Mammary epithelial cell (primary cell): ENCODE results near the gene ZSCAN20.

Experiments used
- CTCF ChIP-seq, 2 donors: IDR thresholded peaks in 1 of 2; conservative IDR thresholded peaks in 1 of 2; 2 replicates each; pipeline ENCODE4 v1.5.1; 2011 to 2012; ENCODE audit warnings: inconsistent platforms in 2 of 2, low read length in 2 of 2, mild to moderate bottlenecking in 2 of 2, control low read depth in 1 of 2, low read depth in 1 of 2; ENCODE audit not compliant: insufficient read depth in 1 of 2; ENCODE audit errors: extremely low read depth in 1 of 2
- EZH2 ChIP-seq: IDR thresholded peaks from 2 replicates; pipeline ENCODE4 v1.6.1; 2012; ENCODE audit warnings: low read length, inconsistent platforms, borderline replicate concordance

DNA sequence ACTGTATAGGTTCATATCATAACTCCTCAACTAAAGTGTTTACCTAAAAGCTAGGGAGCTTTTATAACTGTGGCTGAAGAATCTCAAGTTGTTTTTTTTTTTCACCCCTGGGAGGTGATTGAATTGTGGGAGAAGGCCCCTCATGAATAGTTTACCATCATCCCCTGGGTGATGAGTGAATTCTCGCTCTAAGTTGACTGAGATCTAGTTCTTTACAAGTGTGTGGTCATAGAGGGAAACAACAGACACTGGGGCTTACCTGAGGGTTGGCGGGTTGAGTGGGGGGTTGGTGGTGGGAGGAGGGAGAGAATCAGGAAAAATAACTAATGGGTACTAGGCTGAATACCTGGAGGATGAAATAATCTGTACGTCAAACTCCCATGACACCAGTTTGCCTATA lies 7.9 kb upstream of the ZSCAN20 start:
- TF ChIP-seq CTCF (conservative IDR thresholded peaks at IDR 0.05 in 1 of 2, IDR thresholded peaks at IDR 0.05 in 1 of 2; ENCODE audit: extremely low read depth in 1 of 2, insufficient read depth in 1 of 2, low read depth in 1 of 2, low read length in 2 of 2) (no peak), EZH2 (no peak)
